ENCODE data around the gene EID2.

Gene EID2

DNA sequence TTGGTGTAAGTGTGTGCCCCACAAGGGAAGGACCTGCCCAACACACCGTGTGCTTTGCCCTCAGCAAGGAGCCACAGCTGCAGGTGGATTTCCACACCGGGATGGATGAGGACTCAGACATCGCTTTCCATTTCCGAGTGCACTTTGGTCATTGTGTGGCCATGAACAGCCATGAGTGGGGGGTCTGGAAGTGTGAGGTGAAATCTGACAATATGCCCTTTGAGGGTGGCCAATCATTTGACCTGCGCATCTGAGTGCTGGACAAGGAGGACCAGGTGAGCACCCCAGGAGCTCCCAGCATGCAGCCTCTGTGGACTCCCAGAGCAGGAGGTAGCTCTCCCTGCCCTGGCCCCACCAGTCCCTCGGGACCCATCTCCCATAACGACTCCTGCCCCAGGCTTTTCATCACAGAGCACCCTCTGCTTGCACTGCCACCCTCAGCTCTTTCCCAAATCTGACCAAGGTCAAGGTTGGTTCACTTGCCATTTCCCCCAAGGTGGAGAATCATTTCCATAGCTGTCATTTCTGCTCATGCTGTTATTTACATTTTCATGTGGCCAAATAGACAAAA, 13.2 kb upstream of the EID2 start:
- H3K4me3 ChIP-seq (ENCODE audit: control insufficient read depth, low read depth, low read length): no peak overlapping the region
- no peak for DNase-seq (ENCODE audit: low read depth)
- TF ChIP-seq, protein P1, sequence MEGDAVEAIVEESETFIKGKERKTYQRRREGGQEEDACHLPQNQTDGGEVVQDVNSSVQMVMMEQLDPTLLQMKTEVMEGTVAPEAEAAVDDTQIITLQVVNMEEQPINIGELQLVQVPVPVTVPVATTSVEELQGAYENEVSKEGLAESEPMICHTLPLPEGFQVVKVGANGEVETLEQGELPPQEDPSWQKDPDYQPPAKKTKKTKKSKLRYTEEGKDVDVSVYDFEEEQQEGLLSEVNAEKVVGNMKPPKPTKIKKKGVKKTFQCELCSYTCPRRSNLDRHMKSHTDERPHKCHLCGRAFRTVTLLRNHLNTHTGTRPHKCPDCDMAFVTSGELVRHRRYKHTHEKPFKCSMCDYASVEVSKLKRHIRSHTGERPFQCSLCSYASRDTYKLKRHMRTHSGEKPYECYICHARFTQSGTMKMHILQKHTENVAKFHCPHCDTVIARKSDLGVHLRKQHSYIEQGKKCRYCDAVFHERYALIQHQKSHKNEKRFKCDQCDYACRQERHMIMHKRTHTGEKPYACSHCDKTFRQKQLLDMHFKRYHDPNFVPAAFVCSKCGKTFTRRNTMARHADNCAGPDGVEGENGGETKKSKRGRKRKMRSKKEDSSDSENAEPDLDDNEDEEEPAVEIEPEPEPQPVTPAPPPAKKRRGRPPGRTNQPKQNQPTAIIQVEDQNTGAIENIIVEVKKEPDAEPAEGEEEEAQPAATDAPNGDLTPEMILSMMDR (conservative IDR thresholded peaks at IDR 0.05; ENCODE audit: control insufficient read depth, insufficient read depth, low read depth, low read length): no peak

DNA sequence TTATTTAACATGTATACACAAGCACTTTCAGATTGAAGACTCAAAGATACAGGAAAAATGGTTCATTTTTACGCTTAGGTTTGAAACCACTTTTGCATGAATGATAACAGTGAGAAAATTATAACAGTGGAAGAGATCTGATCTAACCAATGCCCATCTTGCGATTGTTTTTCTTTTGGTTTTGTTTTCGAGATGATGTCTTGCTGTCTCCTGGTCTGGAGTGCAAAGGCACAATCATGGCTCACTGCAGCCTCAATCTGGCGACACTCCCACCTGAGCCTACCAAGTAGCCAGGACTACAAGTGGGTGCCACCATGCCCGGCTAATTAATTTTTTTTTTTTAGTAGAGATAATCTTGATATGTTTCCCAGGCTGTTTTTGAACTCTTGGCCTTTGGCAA, 10.2 kb upstream of the EID2 start:
- H3K4me3 ChIP-seq (ENCODE audit: control insufficient read depth, low read depth, low read length): no peak overlapping the region
- DNase-seq (ENCODE audit: low read depth): no peak
- TF ChIP-seq, protein P1 (conservative IDR thresholded peaks at IDR 0.05; ENCODE audit: control insufficient read depth, insufficient read depth, low read depth, low read length): no peak

DNA sequence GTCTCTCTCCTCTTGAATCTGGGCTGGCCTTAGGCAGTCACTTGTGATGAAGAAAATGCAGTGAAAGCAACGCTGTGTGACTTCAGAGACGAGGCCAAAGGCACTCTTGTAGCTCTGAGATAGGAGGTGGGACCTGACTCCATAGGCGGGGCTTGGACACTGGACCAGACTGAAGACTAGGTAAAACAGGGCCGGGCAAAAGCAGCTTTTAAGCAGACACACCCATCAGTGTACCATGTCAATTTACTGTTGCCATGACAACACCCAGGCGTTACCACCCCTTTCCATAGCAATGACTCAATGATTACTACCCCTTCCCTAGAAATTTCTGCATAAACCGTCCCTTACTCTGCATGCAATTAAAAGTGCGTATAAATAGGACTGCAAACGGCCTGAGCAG, 6.6 kb upstream of the EID2 start:
- DNase-seq (ENCODE audit: low read depth): no peak
- TF ChIP-seq, protein P1 (conservative IDR thresholded peaks at IDR 0.05; ENCODE audit: control insufficient read depth, insufficient read depth, low read depth, low read length): no peak
- no peak overlapping the region for H3K4me3 ChIP-seq (ENCODE audit: control insufficient read depth, low read depth, low read length)

DNA sequence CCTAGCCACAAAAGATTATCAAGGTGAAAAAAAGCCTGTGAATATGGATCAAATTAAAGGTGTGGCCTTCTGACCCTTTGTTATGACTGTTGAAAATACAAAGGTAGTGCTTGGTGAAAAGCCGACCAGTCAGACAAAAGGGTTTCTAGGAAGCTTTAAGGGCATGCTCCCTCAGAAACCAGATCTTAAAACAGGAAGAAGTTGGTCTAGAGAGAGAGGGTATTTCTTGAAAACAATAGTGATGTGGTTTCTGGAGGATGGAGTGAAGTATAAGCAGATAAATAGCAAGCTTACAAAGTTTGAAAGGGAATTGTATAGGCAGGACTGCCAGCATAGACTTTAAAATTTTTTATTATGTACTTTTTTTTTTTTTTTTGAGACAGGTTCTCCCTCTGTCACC, 5.0 kb upstream of the EID2 start:
- no peak for DNase-seq (ENCODE audit: low read depth)

DNA sequence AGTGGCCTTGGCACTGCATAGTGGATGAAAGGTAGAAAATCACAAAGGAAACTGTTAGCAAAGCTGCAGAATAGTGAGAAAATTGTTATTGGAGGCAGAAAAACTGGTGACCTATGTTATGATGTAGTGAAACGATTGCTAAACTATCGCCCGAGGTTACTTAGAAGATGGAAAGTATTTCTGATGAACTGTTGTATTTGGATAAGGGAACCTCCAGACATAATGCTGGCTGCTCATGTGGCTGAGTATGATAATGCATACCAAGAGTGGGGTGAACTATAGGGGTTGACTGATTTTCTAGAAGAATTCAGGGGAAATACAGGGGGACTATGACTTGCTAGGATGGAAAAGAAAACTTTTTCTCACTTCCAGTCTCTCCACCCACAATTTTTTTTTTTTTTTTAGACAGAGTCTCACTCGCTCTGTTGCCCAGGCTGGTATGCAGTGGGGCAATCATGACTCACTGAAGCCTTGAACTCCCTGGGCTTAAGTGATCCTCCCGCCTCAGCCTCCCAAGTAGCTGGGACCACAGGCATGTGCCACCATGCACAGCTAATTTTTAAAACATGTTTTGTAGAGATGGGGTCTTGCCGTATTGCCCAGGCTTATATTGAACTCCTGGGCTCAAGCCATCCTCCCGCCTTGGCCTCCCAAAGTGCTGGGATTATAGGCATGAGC, 4.4 kb upstream of the EID2 start:
- TF ChIP-seq, protein P1 (conservative IDR thresholded peaks at IDR 0.05; ENCODE audit: control insufficient read depth, insufficient read depth, low read depth, low read length): no peak
- H3K4me3 ChIP-seq (ENCODE audit: control insufficient read depth, low read depth, low read length): no peak overlapping the region
- peak; percentile 27 for DNase-seq (ENCODE audit: low read depth)

More for the DNA sequence above, 5.0 kb upstream of the EID2 start:
- H3K4me3 ChIP-seq (ENCODE audit: control insufficient read depth, low read depth, low read length): no peak overlapping the region
- TF ChIP-seq, protein P1 (conservative IDR thresholded peaks at IDR 0.05; ENCODE audit: control insufficient read depth, insufficient read depth, low read depth, low read length): no peak

DNA sequence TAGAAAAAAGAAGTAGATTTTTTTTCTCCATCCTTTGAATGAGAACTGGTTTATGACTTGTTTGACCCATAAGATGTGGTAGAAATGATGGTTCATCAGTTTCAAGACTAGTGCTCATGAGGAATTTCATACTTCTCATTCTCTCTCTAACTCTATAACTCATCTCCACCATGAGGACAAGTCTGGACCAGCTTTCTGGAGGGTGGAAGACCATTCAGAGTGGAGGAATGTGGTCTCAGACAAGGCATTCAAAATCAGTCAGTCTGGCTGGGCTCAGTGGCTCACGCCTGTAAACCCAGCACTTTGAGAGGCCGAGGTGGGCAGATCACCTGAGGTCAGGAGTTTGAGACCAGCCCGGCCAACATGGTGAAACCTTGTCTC, 3.5 kb upstream of the EID2 start:
- H3K4me3 ChIP-seq (ENCODE audit: control insufficient read depth, low read depth, low read length): no peak overlapping the region
- no peak for DNase-seq (ENCODE audit: low read depth)
- TF ChIP-seq, protein P1 (conservative IDR thresholded peaks at IDR 0.05; ENCODE audit: control insufficient read depth, insufficient read depth, low read depth, low read length): no peak
